HG03064 (cell line): ENCODE results near the gene SEC14L1.

ENCODE experiments used
- ATAC-seq: cut with Tn5 transposase; IDR thresholded peaks from one replicate; pipeline ENCODE4 v1.9.1; 2021; ENCODE audit warnings: low read depth; ENCODE audit not compliant: unreplicated experiment

Gene SEC14L1

GRCh38 chr17:77186141-77186604 is 45.4 kb downstream of the SEC14L1 start:
- ATAC-seq: no peak

- no peak for ATAC-seq
Measured at GRCh38 chr17:77188084-77189066, 47.6 kb downstream of the SEC14L1 start.

- ATAC-seq: no peak
Measured at GRCh38 chr17:77189148-77189547, 48.4 kb downstream of the SEC14L1 start.

- no peak for ATAC-seq
Measured at GRCh38 chr17:77190576-77190975, 49.8 kb downstream of the SEC14L1 start.

- ATAC-seq: no peak
Measured at GRCh38 chr17:77191244-77191643, 50.5 kb downstream of the SEC14L1 start.

- ATAC-seq: no peak
Measured at GRCh38 chr17:77193653-77194052, 52.9 kb downstream of the SEC14L1 start.

GRCh38 chr17:77194179-77194578 is 53.4 kb downstream of the SEC14L1 start:
- ATAC-seq: no peak

- ATAC-seq: no peak
Measured at GRCh38 chr17:77196251-77196650, 55.5 kb downstream of the SEC14L1 start.

GRCh38 chr17:77197115-77197514 is 56.3 kb downstream of the SEC14L1 start:
- ATAC-seq: no peak

GRCh38 chr17:77200711-77201110 is 59.9 kb downstream of the SEC14L1 start:
- no peak for ATAC-seq

GRCh38 chr17:77203436-77203835 is 62.7 kb downstream of the SEC14L1 start:
- ATAC-seq: no peak

GRCh38 chr17:77203846-77204245 is 63.1 kb downstream of the SEC14L1 start:
- no peak for ATAC-seq

GRCh38 chr17:77204536-77204935 is 63.8 kb downstream of the SEC14L1 start:
- ATAC-seq: no peak

GRCh38 chr17:77205396-77206125 is 64.8 kb downstream of the SEC14L1 start:
- peak; percentile 63 for ATAC-seq

GRCh38 chr17:77206158-77206956 is 65.6 kb downstream of the SEC14L1 start:
- ATAC-seq: no peak

- ATAC-seq: no peak
Measured at GRCh38 chr17:77207689-77208216, 67.0 kb downstream of the SEC14L1 start.

- no peak for ATAC-seq
Measured at GRCh38 chr17:77208217-77208808, 67.5 kb downstream of the SEC14L1 start.

- no peak for ATAC-seq
Measured at GRCh38 chr17:77208856-77209255, 68.1 kb downstream of the SEC14L1 start.

GRCh38 chr17:77209330-77209748 is 68.6 kb downstream of the SEC14L1 start:
- ATAC-seq: no peak

GRCh38 chr17:77210331-77210730 is 69.6 kb downstream of the SEC14L1 start:
- ATAC-seq: no peak
